Lower leg skin (tissue), 4 donors: ENCODE measurements around the gene UBTF. TPM values are rescaled to one million over a fixed set of nuclear protein-coding genes. Genes with fewer than 3 reads are reported as not detected.

ENCODE experiments used
- DNase-seq, 2 donors: peaks; one replicate each; pipeline ENCODE4 v3.0.0-alpha.2; 2019; ENCODE audit warnings: low spot score in 2 of 2
- H3K4me3 ChIP-seq: fragments of 200-600 bp; sonication (generic); 2 replicates; pipeline ENCODE4 v1.5.1; 2017; ENCODE audit warnings: mild to moderate bottlenecking, low read depth; ENCODE audit not compliant: poor library complexity, severe bottlenecking
- CTCF ChIP-seq, 3 donors: fragments of 450-650 bp; IDR thresholded peaks; one replicate each; pipeline ENCODE4 v1.5.1; 2016; ENCODE audit warnings: antibody characterized with exemption in 3 of 3, mild to moderate bottlenecking in 3 of 3, moderate library complexity in 2 of 3
- POLR2A ChIP-seq, 2 donors: fragments of 450-650 bp; IDR thresholded peaks; one replicate each; pipeline ENCODE4 v1.6.1; 2016 to 2017; ENCODE audit warnings: antibody characterized with exemption in 2 of 2, mild to moderate bottlenecking in 1 of 2, moderate library complexity in 1 of 2
- WGBS, 2 donors: methylation state at CpG; one replicate each; pipeline ENCODE4 v1.1.5; 2018; 5-methylcytosine and 5-hydroxymethylcytosine counted together
- intact Hi-C: fragments of 100-400 bp; cut with DNase I; formaldehyde crosslinking; loops from one replicate; pipeline ENCODE4 v1.15.0; 2023; ENCODE audit warnings: low total_unique reads
- total RNA-seq, 4 donors: library from RNA; depleted of rRNA; stranded (reverse); fragments of >200 nt; gene quantifications; one replicate each; pipeline ENCODE4 v1.1.0, GENCODE V29; 2016

Gene UBTF
- total RNA-seq, 4 donors from 2014 or later = 62.4 to 70.8 (median 65.7) TPM

- WGBS, 2 donors = 90 to 97% methylated on average over 2 of the region's 2 CpGs
- TF ChIP-seq CTCF (IDR thresholded peaks at IDR 0.05) (no peak), POLR2A (IDR thresholded peaks at IDR 0.05) (no peak)
- intact Hi-C loops = no loop called here
- DNase-seq = no peak
- no peak overlapping the region for H3K4me3 ChIP-seq
These were observed 45.0 kb downstream of the UBTF start for GRCh38 chr17:44174427-44174826.

- 70 to 78% methylated on average over 16 to 17 of the region's 17 CpGs for WGBS, 2 donors
- intact Hi-C loops = no loop called here
- no peak for DNase-seq
- no peak for TF ChIP-seq POLR2A (IDR thresholded peaks at IDR 0.05)
- no peak for TF ChIP-seq CTCF (IDR thresholded peaks at IDR 0.05)
- H3K4me3 ChIP-seq = no peak overlapping the region
These were observed 47.5 kb downstream of the UBTF start for GRCh38 chr17:44171931-44172455.

- H3K4me3 ChIP-seq = no peak within 1 kb of the TSS
- WGBS, 2 donors = 45 to 47% methylated on average over 15 to 18 of the region's 21 CpGs
- DNase-seq = no peak
- intact Hi-C loops = no loop called here
- TF ChIP-seq POLR2A (IDR thresholded peaks at IDR 0.05) (no peak), CTCF (IDR thresholded peaks at IDR 0.05) (no peak)
These were observed 48.8 kb downstream of the UBTF start, which contains the start of gene ASB16 for GRCh38 chr17:44170499-44171201. ASB16 (plus strand) TSS chr17:44170704; CDS start chr17:44170790, 86 bp downstream.

GRCh38 chr17:44170135-44170498 is 49.4 kb downstream of the UBTF start:
- 64 to 71% methylated on average over 5 of the region's 5 CpGs for WGBS, 2 donors
- no peak overlapping the region for H3K4me3 ChIP-seq
- DNase-seq = no peak
- intact Hi-C loops = no loop called here
- TF ChIP-seq CTCF (IDR thresholded peaks at IDR 0.05) (no peak), POLR2A (IDR thresholded peaks at IDR 0.05) (no peak)

GRCh38 chr17:44167181-44167861 is 52.2 kb downstream of the UBTF start:
- H3K4me3 ChIP-seq = no peak overlapping the region
- TF ChIP-seq CTCF (IDR thresholded peaks at IDR 0.05) (no peak), POLR2A (IDR thresholded peaks at IDR 0.05) (no peak)
- intact Hi-C loops = no loop called here
- 75 to 80% methylated on average over 7 of the region's 7 CpGs for WGBS, 2 donors
- no peak for DNase-seq
